ENCODE measurements around the gene BAIAP2L1. TPM values are rescaled to one million over a fixed set of nuclear protein-coding genes. Genes with fewer than 3 reads are reported as not detected.

Gene BAIAP2L1
- total and polyA plus RNA-seq, 4 donors: 12.5 to 29.2 (median 19.9) TPM

DNA sequence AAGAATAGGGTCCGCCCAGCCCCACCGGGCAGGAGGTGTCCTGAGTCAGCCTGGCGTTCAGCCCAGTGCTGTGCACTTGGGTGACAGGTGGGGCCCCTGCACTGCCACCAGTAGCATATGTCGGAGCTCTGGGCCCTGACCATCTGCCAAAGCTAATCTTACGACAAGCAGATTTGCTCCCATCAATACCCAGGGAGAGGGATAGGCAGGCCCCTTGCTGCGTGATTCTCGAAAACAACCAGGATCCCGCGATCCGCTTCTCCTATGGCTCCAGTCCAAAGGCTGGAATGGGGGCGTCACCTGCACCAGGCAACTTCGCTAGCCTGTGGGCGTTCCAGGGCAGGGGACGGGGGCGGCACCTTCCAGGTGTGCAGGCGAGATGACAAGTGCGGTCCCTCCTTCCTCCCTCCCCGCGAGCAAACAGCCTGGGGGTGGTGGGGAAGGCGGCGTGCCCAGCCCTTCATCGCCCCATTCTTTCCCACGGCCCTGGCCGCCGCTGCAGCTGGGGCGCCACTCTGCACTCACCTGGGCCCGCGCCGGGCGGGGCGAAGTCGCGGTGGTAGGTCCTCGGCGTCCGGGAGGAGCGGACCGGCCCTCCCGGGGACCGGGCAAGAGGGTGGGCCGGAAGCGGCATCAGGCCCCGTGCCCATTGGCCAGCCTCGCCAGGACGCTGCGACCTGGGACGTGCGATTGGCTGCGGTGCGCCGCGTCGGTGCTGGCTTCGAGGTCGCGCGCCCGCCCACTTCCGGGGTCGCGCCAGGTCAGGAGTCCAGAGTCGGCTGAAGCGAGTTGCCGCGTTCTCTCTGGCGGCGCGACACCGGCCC is 149.1 kb downstream of the BAIAP2L1 start, which contains the start of gene TECPR1:
TSS of gene TECPR1 (minus strand) at position 632 of the 824 bp plus-strand sequence. CDS start 6,086 bp downstream, outside the sequence.
- peak; percentile 99 for ATAC-seq (ENCODE audit: insufficient read depth, low FRiP score)
- Histone ChIP-seq H3K36me3 (ENCODE audit: control insufficient read depth in 4 of 4, insufficient read depth in 4 of 4, low read length in 4 of 4) (peaks cover 0 to 4% (median 0%) of the 10 kb centered on the region in 4 donors), H3K27me3 (ENCODE audit: control insufficient read depth in 3 of 3, insufficient read depth in 3 of 3, low read length in 2 of 3) (no peaks in the 10 kb centered on the region), H3K4me3 (peak within 1 kb of the TSS; percentile 96), H3K9ac (ENCODE audit: insufficient read depth in 1 of 2, low read length in 2 of 2) (peak within 1 kb of the TSS; percentile 39 to 68), H3K9me3 (ENCODE audit: control insufficient read depth in 4 of 4, insufficient read depth in 3 of 4, low read length in 3 of 4) (no peaks in the 10 kb centered on the region), H3K4me1 (ENCODE audit: control insufficient read depth in 5 of 5, insufficient read depth in 5 of 5, low read length in 5 of 5) (peaks cover 0 to 20% (median 5%) of the 10 kb centered on the region in 5 donors), H3K27ac (ENCODE audit: low read depth in 1 of 2, low read length in 1 of 2) (peak within 1 kb of the TSS; percentile 65 to 94)
- TF ChIP-seq, protein P1, sequence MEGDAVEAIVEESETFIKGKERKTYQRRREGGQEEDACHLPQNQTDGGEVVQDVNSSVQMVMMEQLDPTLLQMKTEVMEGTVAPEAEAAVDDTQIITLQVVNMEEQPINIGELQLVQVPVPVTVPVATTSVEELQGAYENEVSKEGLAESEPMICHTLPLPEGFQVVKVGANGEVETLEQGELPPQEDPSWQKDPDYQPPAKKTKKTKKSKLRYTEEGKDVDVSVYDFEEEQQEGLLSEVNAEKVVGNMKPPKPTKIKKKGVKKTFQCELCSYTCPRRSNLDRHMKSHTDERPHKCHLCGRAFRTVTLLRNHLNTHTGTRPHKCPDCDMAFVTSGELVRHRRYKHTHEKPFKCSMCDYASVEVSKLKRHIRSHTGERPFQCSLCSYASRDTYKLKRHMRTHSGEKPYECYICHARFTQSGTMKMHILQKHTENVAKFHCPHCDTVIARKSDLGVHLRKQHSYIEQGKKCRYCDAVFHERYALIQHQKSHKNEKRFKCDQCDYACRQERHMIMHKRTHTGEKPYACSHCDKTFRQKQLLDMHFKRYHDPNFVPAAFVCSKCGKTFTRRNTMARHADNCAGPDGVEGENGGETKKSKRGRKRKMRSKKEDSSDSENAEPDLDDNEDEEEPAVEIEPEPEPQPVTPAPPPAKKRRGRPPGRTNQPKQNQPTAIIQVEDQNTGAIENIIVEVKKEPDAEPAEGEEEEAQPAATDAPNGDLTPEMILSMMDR (IDR thresholded peaks at IDR 0.05; ENCODE audit: control extremely low read depth, extremely low read depth): no peak
- peak; percentile 92 to 96 (median 94) for DNase-seq
- WGBS, 2 donors: 1% methylated on average over 54 to 69 of the region's 69 CpGs

DNA sequence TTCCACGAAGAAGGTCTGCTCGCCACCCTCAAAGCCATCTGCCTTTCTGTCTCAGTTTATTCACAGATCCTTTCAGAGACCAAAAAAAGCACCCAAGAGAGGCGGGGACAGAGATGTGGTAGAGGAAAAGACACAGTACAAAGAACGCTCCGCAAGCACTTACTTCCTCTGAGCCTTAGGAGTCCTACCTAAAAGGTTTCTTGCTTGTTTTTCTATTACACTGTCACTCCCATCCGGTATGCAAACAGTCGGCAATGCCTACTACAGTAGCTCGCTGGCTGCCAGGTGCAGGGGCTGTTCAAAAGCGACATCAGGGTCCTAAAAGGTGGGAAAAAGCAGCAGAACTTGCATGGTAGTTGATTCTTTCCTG is 149.7 kb downstream of the BAIAP2L1 start:
- peaks cover 0 to 20% (median 5%) of the 10 kb centered on the region in 5 donors for H3K4me1 ChIP-seq (ENCODE audit: control insufficient read depth in 5 of 5, insufficient read depth in 5 of 5, low read length in 5 of 5)
- 11 to 14% methylated on average over 9 of the region's 9 CpGs for WGBS, 2 donors
- H3K27ac ChIP-seq (ENCODE audit: low read depth in 1 of 2, low read length in 1 of 2): peak overlapping the region; percentile 64 to 94
- H3K4me3 ChIP-seq: peak overlapping the region; percentile 96
- H3K27me3 ChIP-seq (ENCODE audit: control insufficient read depth in 3 of 3, insufficient read depth in 3 of 3, low read length in 2 of 3): no peaks in the 10 kb centered on the region
- TF ChIP-seq, protein P1 (IDR thresholded peaks at IDR 0.05; ENCODE audit: control extremely low read depth, extremely low read depth): no peak
- DNase-seq (no peak), ATAC-seq (ENCODE audit: insufficient read depth, low FRiP score) (peak; percentile 4)
- no peaks in the 10 kb centered on the region for H3K9me3 ChIP-seq (ENCODE audit: control insufficient read depth in 4 of 4, insufficient read depth in 3 of 4, low read length in 3 of 4)
- H3K9ac ChIP-seq (ENCODE audit: insufficient read depth in 1 of 2, low read length in 2 of 2): peak overlapping the region; percentile 39 to 68
- H3K36me3 ChIP-seq (ENCODE audit: control insufficient read depth in 4 of 4, insufficient read depth in 4 of 4, low read length in 4 of 4): peaks cover 0 to 2% (median 0%) of the 10 kb centered on the region in 4 donors

DNA sequence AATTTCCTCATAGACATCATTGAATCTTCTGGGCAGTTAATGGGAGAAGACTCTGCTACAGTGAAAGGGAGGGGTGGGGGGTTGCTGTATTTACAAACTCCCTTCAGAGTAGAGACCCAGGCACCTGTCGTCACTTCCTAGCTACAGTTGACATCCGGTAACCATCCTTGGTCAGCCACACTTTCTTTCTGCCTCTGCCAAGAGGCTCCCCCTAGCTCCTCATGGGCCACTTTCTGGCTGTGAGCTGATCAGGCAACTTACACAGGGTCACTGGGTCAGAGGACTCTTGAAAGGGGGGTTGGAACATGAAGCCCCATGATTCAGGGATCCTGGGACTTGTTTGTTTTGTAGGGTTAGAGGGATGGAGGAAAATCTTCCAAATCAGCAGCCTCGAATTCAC is 150.1 kb downstream of the BAIAP2L1 start:
- peak overlapping the region; percentile 64 to 94 for H3K27ac ChIP-seq (ENCODE audit: low read depth in 1 of 2, low read length in 1 of 2)
- H3K9ac ChIP-seq (ENCODE audit: insufficient read depth in 1 of 2, low read length in 2 of 2): no peak overlapping the region
- no peaks in the 10 kb centered on the region for H3K27me3 ChIP-seq (ENCODE audit: control insufficient read depth in 3 of 3, insufficient read depth in 3 of 3, low read length in 2 of 3)
- TF ChIP-seq, protein P1 (IDR thresholded peaks at IDR 0.05; ENCODE audit: control extremely low read depth, extremely low read depth): no peak
- no peak for ATAC-seq (ENCODE audit: insufficient read depth, low FRiP score)
- H3K4me1 ChIP-seq (ENCODE audit: control insufficient read depth in 5 of 5, insufficient read depth in 5 of 5, low read length in 5 of 5): peaks cover 0 to 20% (median 5%) of the 10 kb centered on the region in 5 donors
- peaks cover 0 to 2% (median 0%) of the 10 kb centered on the region in 4 donors for H3K36me3 ChIP-seq (ENCODE audit: control insufficient read depth in 4 of 4, insufficient read depth in 4 of 4, low read length in 4 of 4)
- no peaks in the 10 kb centered on the region for H3K9me3 ChIP-seq (ENCODE audit: control insufficient read depth in 4 of 4, insufficient read depth in 3 of 4, low read length in 3 of 4)
- WGBS, 2 donors: 31 to 36% methylated on average over 3 of the region's 3 CpGs
- DNase-seq: peak in 2 of 3 donors; percentile 22 to 32
- H3K4me3 ChIP-seq: no peak overlapping the region
